ENCODE results near the gene PHACTR3. TPM values are rescaled to one million over a fixed set of nuclear protein-coding genes. Genes with fewer than 3 reads are reported as not detected.

PHACTR3 gene
- total RNA-seq, 1 donor from 2014 or later: 8.7 TPM

DNA sequence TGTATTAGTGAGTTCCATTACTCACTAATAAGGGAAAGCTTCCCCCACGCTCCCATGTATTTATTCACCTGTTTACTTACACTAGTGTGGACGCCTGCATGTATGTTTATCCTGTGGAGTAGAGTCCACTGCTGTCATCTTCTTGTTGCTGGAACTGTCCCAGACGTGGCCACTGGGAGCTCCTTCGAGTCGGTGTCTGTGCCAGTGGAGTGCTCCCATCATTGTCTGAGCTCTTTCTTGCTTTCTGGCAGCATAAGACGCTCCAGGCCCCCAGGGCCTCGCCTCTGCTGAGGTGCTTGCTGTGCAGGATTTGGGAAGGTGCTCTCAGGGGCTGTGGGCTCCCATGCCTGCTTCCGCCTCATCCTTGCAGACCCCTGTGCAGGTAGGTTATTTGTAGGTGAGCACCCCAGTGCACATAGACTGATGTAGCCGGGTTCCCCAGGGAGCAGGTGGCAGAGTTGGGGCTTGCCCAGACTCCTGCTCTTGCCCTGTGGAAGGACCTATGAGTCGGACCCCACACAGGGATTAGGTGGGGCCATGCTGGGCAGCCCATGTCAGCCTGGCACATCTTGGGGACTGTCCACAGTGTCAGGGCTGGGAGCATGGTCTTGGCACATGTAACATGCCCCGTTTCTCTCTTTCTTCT, 16.6 kb downstream of the PHACTR3 start:
- H3K36me3 Mint-ChIP-seq (ENCODE audit: low read depth, unreplicated experiment): peaks cover under 1% of the 10 kb centered on the region
- H3K4me3 Mint-ChIP-seq (ENCODE audit: unreplicated experiment): no peak overlapping the region
- H3K9me3 Mint-ChIP-seq (ENCODE audit: unreplicated experiment): no peaks in the 10 kb centered on the region
- no peak for DNase-seq (ENCODE audit: low spot score)
- peaks cover 7% of the 10 kb centered on the region for H3K27me3 Mint-ChIP-seq (ENCODE audit: unreplicated experiment)
- no peaks in the 10 kb centered on the region for H3K4me1 Mint-ChIP-seq (ENCODE audit: unreplicated experiment)
- TF ChIP-seq, protein P1, sequence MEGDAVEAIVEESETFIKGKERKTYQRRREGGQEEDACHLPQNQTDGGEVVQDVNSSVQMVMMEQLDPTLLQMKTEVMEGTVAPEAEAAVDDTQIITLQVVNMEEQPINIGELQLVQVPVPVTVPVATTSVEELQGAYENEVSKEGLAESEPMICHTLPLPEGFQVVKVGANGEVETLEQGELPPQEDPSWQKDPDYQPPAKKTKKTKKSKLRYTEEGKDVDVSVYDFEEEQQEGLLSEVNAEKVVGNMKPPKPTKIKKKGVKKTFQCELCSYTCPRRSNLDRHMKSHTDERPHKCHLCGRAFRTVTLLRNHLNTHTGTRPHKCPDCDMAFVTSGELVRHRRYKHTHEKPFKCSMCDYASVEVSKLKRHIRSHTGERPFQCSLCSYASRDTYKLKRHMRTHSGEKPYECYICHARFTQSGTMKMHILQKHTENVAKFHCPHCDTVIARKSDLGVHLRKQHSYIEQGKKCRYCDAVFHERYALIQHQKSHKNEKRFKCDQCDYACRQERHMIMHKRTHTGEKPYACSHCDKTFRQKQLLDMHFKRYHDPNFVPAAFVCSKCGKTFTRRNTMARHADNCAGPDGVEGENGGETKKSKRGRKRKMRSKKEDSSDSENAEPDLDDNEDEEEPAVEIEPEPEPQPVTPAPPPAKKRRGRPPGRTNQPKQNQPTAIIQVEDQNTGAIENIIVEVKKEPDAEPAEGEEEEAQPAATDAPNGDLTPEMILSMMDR (IDR thresholded peaks at IDR 0.05; ENCODE audit: unreplicated experiment): no peak
- H3K27ac Mint-ChIP-seq (ENCODE audit: unreplicated experiment): no peak overlapping the region

- Mint-ChIP-seq H3K9me3 (ENCODE audit: unreplicated experiment) (no peaks in the 10 kb centered on the region), H3K27ac (ENCODE audit: unreplicated experiment) (no peak overlapping the region)
Observed at GRCh38 chr20:59622496-59622895, 18.2 kb downstream of the PHACTR3 start.

DNA sequence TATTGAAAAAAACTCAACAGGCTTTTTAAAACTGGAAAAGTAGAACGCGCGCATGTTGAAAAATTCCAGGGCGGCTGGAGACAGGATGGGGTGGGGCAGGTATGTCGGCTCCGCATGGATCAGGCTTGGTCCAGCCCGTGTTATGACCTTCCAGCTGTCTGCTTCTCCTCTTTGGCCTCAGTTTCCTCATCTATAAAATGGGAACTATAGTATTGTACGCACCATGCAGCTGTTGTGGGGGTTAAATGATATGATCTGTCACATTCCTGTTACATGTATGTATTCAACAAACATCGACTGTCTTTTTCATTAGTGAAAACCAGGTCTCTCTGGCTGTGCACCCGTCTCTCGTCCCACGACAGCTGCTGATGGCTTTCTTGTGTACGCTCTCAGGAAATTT, 18.8 kb downstream of the PHACTR3 start:
- Mint-ChIP-seq H3K9me3 (ENCODE audit: unreplicated experiment) (no peaks in the 10 kb centered on the region), H3K36me3 (ENCODE audit: low read depth, unreplicated experiment) (peaks cover 5% of the 10 kb centered on the region), H3K4me3 (ENCODE audit: unreplicated experiment) (no peak overlapping the region), H3K27me3 (ENCODE audit: unreplicated experiment) (peaks cover 4% of the 10 kb centered on the region), H3K4me1 (ENCODE audit: unreplicated experiment) (peaks cover 2% of the 10 kb centered on the region), H3K27ac (ENCODE audit: unreplicated experiment) (no peak overlapping the region)
- no peak for DNase-seq (ENCODE audit: low spot score)
- TF ChIP-seq, protein P1 (IDR thresholded peaks at IDR 0.05; ENCODE audit: unreplicated experiment): no peak

More at GRCh38 chr20:59622496-59622895, 18.2 kb downstream of the PHACTR3 start:
- DNase-seq (ENCODE audit: low spot score): no peak
- Mint-ChIP-seq H3K4me1 (ENCODE audit: unreplicated experiment) (peaks cover 2% of the 10 kb centered on the region), H3K36me3 (ENCODE audit: low read depth, unreplicated experiment) (peaks cover 5% of the 10 kb centered on the region), H3K27me3 (ENCODE audit: unreplicated experiment) (peaks cover 6% of the 10 kb centered on the region), H3K4me3 (ENCODE audit: unreplicated experiment) (no peak overlapping the region)
- TF ChIP-seq, protein P1 (IDR thresholded peaks at IDR 0.05; ENCODE audit: unreplicated experiment): no peak

GRCh38 chr20:59623583-59623982, 19.2 kb downstream of the PHACTR3 start:
- H3K4me1 Mint-ChIP-seq (ENCODE audit: unreplicated experiment): peaks cover 2% of the 10 kb centered on the region
- no peaks in the 10 kb centered on the region for H3K9me3 Mint-ChIP-seq (ENCODE audit: unreplicated experiment)
- TF ChIP-seq, protein P1 (IDR thresholded peaks at IDR 0.05; ENCODE audit: unreplicated experiment): no peak
- peaks cover 4% of the 10 kb centered on the region for H3K27me3 Mint-ChIP-seq (ENCODE audit: unreplicated experiment)
- no peak for DNase-seq (ENCODE audit: low spot score)
- H3K36me3 Mint-ChIP-seq (ENCODE audit: low read depth, unreplicated experiment): peaks cover 5% of the 10 kb centered on the region
- H3K27ac Mint-ChIP-seq (ENCODE audit: unreplicated experiment): no peak overlapping the region
- H3K4me3 Mint-ChIP-seq (ENCODE audit: unreplicated experiment): no peak overlapping the region

GRCh38 chr20:59624401-59624800, 20.1 kb downstream of the PHACTR3 start:
- H3K27ac Mint-ChIP-seq (ENCODE audit: unreplicated experiment): no peak overlapping the region
- H3K4me1 Mint-ChIP-seq (ENCODE audit: unreplicated experiment): peaks cover 2% of the 10 kb centered on the region
- TF ChIP-seq, protein P1 (IDR thresholded peaks at IDR 0.05; ENCODE audit: unreplicated experiment): no peak
- no peak overlapping the region for H3K4me3 Mint-ChIP-seq (ENCODE audit: unreplicated experiment)
- no peaks in the 10 kb centered on the region for H3K9me3 Mint-ChIP-seq (ENCODE audit: unreplicated experiment)
- no peak for DNase-seq (ENCODE audit: low spot score)
- peaks cover 6% of the 10 kb centered on the region for H3K27me3 Mint-ChIP-seq (ENCODE audit: unreplicated experiment)
- H3K36me3 Mint-ChIP-seq (ENCODE audit: low read depth, unreplicated experiment): peaks cover 5% of the 10 kb centered on the region
